Hematopoietic multipotent progenitor cell (in vitro differentiated cells): ENCODE data around the gene BLID. TPM values are rescaled to one million over a fixed set of nuclear protein-coding genes. Genes with fewer than 3 reads are reported as not detected.

Experiments used
- DNase-seq, 3 donors: peaks; one replicate each; pipeline ENCODE4 v3.0.0-alpha.2; 2011 to 2015; ENCODE audit warnings: low read depth in 2 of 3, low spot score in 2 of 3
- total RNA-seq: library from RNA; depleted of rRNA; stranded (reverse); fragments of >200 nt; gene quantifications from one replicate; pipeline ENCODE4 v1.2.3, GENCODE V29; 2012

Gene BLID
- total RNA-seq, 1 donor, result not detected

- no peak for DNase-seq
These were observed 25.7 kb upstream of the BLID start for GRCh38 chr11:122141725-122142124.

- DNase-seq, result no peak
These were observed 24.5 kb upstream of the BLID start for GRCh38 chr11:122140500-122140899.

- DNase-seq, result no peak
These were observed 23.5 kb upstream of the BLID start for GRCh38 chr11:122139595-122139866.

- no peak for DNase-seq
These were observed 23.0 kb upstream of the BLID start for GRCh38 chr11:122138744-122139594.

GRCh38 chr11:122137078-122137793 is 21.2 kb upstream of the BLID start:
- no peak for DNase-seq

GRCh38 chr11:122131126-122131525 is 15.1 kb upstream of the BLID start:
- DNase-seq, result no peak

- DNase-seq, result no peak
These were observed 12.1 kb upstream of the BLID start for GRCh38 chr11:122128146-122128545.

GRCh38 chr11:122127020-122127419 is 11.0 kb upstream of the BLID start:
- DNase-seq, result no peak

GRCh38 chr11:122126024-122126688 is 10.1 kb upstream of the BLID start:
- DNase-seq, result no peak

- no peak for DNase-seq
These were observed 7.4 kb upstream of the BLID start for GRCh38 chr11:122123263-122123929.

GRCh38 chr11:122122179-122122578 is 6.2 kb upstream of the BLID start:
- DNase-seq, result no peak

GRCh38 chr11:122120096-122120495 is 4.1 kb upstream of the BLID start:
- DNase-seq, result no peak

- no peak for DNase-seq
These were observed 576 bp upstream of the BLID start for GRCh38 chr11:122116591-122116990.

GRCh38 chr11:122114976-122115375 is 1.0 kb downstream of the BLID start:
- no peak for DNase-seq

- DNase-seq, result no peak
These were observed 1.9 kb downstream of the BLID start for GRCh38 chr11:122113836-122114825.

GRCh38 chr11:122112470-122113365 is 3.3 kb downstream of the BLID start:
- no peak for DNase-seq

GRCh38 chr11:122109932-122110331 is 6.1 kb downstream of the BLID start:
- DNase-seq, result no peak

GRCh38 chr11:122108828-122109227 is 7.2 kb downstream of the BLID start:
- no peak for DNase-seq

- DNase-seq, result peak in 2 of 3 donors; percentile 45 to 69
These were observed 7.7 kb downstream of the BLID start for GRCh38 chr11:122108192-122108799.
